ENCODE results near the gene TYW1B.
"Not testable (repeated sequence)": the region's sequence is repeated elsewhere in the genome, so short reads cannot be mapped to it uniquely, and the experiment has no call there.

TYW1B gene

GRCh38 chr7:72559546-72559945 is 268.5 kb downstream of the TYW1B start:
- not testable (repeated sequence) for DNase-seq (ENCODE audit: low read depth)

GRCh38 chr7:72556733-72557132 is 271.3 kb downstream of the TYW1B start:
- not testable (repeated sequence) for DNase-seq (ENCODE audit: low read depth)

- DNase-seq (ENCODE audit: low read depth): not testable (repeated sequence)
These were observed 272.8 kb downstream of the TYW1B start for GRCh38 chr7:72555238-72555637.

- not testable (repeated sequence) for DNase-seq (ENCODE audit: low read depth)
These were observed 273.6 kb downstream of the TYW1B start for GRCh38 chr7:72554401-72554800.

- not testable (repeated sequence) for DNase-seq (ENCODE audit: low read depth)
These were observed 277.5 kb downstream of the TYW1B start for GRCh38 chr7:72550454-72550853.

- not testable (repeated sequence) for DNase-seq (ENCODE audit: low read depth)
These were observed 281.3 kb downstream of the TYW1B start for GRCh38 chr7:72546586-72547237.

- not testable (repeated sequence) for DNase-seq (ENCODE audit: low read depth)
These were observed 283.5 kb downstream of the TYW1B start for GRCh38 chr7:72544531-72544930.

GRCh38 chr7:72540923-72541322 is 287.1 kb downstream of the TYW1B start:
- no peak for DNase-seq (ENCODE audit: low read depth)

- DNase-seq (ENCODE audit: low read depth): no peak
These were observed 287.8 kb downstream of the TYW1B start for GRCh38 chr7:72540106-72540611.

- no peak for DNase-seq (ENCODE audit: low read depth)
These were observed 288.3 kb downstream of the TYW1B start for GRCh38 chr7:72539702-72540101.

GRCh38 chr7:72538856-72539255 is 289.1 kb downstream of the TYW1B start:
- DNase-seq (ENCODE audit: low read depth): no peak

- no peak for DNase-seq (ENCODE audit: low read depth)
These were observed 289.9 kb downstream of the TYW1B start for GRCh38 chr7:72538147-72538546.

- not testable (repeated sequence) for DNase-seq (ENCODE audit: low read depth)
These were observed 292.0 kb downstream of the TYW1B start for GRCh38 chr7:72536038-72536437.

GRCh38 chr7:72531048-72531447 is 297.0 kb downstream of the TYW1B start:
- not testable (repeated sequence) for DNase-seq (ENCODE audit: low read depth)
